Occipital lobe (tissue), 2 donors: Measurements from ENCODE around the gene DNMT3A. TPM values are rescaled to one million over a fixed set of nuclear protein-coding genes. Genes with fewer than 3 reads are reported as not detected.

Experiments
- DNase-seq: peaks from one replicate; lab custom pipeline; 2025; lab: John Stamatoyannopoulos, UW
- total RNA-seq: library from RNA; depleted of rRNA; stranded (reverse); fragments of >200 nt; gene quantifications from one replicate; pipeline ENCODE4 v1.2.3, GENCODE V29; 2014

Gene DNMT3A
- total RNA-seq, 1 donor from 2014 or later = 53.3 TPM

DNA sequence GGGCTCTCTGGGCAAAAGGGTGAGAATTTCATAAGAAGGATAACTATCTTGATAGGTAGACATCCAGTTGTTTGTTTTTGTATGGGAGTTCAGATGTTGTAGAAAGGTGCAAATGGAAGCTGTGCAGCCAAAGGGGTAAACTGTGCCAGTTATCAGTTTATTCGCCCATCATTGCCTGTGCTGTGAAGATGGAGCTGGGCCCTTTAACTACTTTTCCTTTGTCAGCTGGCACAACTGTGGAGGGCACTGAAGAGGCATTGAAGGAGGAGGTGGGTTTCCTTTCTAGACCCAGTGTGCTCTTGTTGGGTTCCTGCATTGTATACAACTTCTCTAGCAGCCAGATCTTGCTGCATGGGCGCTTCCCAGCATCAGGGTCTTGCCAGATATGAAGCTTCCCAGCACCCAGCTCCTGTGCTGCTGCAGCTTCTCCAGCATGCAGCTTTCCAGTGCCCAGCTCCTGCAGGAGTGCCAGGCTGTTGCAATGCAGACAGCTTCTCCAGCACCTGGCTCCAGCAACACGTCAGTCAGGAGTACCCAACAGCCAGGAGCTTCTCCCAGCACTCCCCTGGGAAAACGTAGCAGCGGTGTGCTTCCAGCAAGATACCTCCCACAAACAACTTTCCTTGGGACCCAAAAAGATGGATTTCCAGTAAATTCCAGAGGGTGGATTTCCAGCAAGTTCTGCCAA is 15.3 kb downstream of the DNMT3A start:
- no peak for DNase-seq

DNA sequence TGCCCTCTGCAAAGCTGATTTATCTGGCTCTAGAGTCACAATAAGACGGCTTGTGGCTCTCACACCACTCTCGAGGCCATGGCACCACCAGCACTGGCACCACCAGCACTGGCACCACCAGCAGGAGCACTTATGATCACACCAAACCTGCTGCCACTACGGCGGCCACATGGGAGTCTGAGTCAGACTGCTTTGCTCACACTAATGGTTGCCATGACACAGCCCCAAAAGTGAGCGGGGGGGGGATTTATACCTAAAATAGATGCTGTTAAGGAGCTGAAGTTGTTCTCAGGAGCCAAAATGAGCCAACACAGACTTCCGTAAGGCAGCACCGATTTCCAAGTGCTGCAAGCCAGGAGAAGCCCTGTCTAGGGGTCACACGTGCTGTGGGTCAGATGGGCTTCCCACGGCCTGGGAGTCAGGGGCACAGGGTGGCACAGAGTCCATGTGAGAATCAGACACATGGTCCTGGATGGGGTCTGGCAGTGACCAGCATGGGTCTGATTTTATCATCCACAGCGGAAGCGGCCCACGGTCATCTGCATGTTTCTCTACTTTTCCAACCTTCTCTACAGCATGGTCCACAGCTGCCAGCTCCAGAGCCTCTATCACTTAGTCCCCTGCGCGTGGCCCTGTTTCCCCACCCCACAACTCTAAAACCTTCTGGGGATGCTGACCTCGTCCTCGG is 16.7 kb downstream of the DNMT3A start:
- peak; percentile 86 for DNase-seq

GRCh38 chr2:25324251-25324650 is 17.5 kb downstream of the DNMT3A start:
- DNase-seq = no peak

- no peak for DNase-seq
Observed at GRCh38 chr2:25323610-25324189, 18.0 kb downstream of the DNMT3A start.

DNA sequence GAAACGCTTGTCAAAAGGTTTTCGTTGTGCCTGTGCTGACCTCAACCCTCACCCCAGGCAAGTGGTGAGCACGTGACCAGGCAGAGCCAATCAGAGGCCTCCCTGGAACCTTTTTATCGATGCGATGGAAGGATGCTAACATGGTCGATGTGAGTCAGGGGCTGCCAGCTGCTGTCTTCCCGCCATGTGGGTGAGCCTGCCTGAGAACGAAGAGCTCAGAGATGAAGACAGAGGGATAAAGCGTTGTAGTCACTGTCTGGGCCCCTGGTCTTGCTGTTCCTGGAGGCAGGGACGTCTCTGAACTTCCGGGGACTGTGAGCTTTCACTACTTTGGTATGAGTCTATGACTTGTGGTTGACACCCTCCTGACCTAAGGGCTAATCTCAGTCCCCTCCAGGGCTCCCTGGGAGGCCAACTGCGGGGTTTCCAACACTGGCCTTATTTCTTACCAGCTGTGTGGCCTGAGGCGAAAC is 18.6 kb downstream of the DNMT3A start:
- DNase-seq = no peak

DNA sequence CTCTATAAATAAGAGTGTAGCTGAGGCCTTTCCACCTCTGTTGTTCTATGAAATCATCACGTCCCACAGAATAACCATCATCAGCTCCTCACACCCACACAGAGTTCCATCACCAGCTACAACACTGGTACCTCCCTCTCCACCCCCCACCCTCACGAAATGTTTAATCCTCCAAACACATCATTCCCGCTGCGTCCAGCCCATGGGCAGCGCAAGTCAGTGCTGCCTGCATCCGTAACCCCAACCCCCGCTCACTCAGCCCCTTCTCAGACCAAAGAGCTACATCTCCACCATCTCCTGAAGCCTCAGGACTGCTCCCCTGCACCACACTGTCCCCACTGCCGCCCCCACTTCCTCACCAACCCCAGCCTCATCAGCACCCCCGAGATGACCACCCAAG is 19.4 kb downstream of the DNMT3A start:
- DNase-seq = no peak

GRCh38 chr2:25320077-25320476 is 21.6 kb downstream of the DNMT3A start:
- DNase-seq = no peak

GRCh38 chr2:25316101-25316500 is 25.6 kb downstream of the DNMT3A start:
- DNase-seq = no peak

DNA sequence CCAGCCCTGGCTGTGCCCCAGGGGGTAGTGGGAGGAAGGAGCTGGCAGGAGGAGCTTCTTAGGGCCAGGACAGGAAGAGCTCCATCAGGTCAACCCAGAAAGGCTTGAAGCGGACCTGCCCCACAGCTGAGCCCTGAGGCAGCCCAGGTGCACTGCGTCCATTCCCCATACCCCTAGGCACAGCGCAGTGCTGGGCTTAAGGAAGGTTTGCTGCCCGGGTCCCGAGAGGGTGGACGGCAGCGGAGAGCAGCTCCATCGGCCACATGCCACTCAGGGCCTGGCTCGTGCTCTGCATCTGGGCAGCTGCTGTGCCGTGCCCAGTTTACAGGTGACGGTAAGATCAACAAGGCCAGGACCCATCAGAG is 26.4 kb downstream of the DNMT3A start:
- DNase-seq = no peak

DNA sequence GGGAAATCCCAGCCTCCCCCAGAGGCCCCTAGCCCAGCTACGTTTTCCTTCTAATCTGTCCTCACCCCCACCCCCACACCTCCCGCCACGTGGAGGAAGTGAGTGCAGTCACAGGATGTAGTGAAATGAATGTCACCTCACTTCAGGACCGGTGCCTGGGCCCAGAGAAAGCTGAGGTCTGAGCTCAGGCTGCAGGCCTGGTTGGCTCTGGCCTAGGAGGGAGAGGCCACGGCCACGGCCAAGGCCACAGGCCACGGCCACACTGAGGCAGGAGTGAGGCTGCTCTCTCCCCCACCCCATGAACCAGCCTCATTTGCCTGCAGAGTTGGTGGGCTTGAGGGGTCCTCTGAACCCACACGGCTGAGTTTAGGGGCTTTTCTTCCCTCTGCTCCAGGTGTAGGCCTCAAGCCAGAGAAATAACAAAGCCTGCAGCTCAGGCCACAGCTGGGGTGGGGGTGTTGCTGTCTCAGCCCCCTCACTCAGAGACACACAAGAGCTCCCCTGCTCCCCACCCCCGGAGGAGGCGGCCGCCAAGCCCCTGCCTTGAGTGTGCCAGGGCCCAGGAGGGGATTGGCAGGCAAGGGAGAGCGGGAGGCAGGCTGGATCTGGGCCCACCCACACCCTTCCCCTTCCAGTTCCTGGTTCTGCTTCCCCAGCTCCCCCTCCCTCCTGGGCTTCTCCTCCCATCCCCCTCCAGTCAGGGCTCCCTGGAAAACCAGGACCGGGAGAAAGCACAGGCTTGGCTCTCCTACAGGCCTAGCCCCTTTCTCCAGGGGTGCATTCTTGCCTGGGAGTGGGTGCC is 27.0 kb downstream of the DNMT3A start:
- no peak for DNase-seq

DNA sequence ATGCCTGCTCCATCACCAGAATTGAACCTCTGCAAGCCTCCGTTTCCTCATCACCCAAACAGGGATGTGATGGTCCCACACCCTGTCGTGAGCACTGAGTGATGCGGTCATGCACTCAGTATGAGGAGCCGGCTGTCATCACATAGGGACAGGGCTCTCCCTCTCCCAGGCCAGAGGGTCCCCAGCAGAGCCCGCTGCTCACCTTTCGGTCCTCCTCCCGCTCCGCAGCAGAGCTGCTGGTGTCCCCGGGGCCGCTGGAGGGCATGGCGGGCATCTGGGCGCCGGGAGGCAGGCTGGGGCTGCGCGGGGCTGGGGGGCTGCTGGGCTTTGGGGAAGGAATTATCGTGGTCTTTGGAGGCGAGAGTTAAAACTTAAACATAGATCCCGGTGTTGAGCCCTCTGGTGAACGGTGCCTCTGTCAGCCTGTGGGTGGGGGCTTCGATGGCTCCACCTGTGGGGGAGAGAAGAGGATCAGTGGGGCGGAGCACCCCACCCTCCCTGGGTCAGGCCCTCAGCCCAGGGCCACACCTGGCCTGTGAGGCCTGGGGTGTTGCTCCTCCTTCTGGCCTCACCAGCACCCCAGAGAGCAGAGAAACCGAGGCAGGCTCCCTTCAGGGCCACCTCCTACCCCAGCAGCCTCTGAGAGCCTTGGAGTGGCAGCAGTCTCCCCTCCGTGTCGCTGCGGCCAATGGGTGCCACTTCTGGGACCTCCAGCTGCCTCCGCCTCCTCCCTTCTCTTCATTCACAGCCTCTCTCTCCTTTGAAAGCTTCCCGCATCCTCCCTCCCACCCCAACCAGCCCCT is 27.8 kb downstream of the DNMT3A start:
- DNase-seq = no peak

DNA sequence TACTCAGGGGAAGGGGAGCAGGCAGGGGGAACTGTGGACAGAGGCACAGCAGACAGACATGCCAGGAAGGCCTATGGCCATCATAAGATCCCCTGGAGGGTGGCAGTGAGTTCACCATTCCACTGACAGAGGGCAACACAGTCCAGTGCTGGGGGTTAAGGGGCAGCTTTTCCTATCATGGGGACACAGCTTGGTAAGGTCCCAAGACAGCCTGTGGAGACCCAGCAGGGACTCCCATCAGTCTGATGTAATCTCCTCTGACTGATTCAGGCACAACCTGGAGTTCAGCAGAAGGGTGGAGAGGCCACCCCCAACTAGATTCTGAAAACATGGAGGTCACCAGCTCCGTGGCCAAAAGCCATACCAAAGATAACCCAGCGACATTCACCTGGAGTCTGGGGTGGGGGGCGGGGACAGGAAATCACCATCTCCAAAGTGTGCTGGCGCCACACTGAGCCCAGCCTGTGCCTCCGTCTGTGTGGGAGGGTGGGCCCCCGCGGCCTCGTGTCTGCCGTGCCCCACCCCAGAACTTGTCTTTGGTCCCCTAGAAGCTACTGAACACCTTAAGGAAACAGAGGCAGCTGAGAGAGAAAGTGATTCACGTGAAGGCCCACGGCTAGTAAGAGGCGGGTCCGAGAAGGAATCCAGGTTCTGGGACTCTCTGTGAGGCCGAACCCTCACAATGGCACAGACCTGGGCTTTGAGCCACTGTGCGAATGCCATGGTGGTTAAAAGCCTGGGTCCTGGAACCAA is 28.6 kb downstream of the DNMT3A start:
- DNase-seq = no peak

- DNase-seq = no peak
Observed at GRCh38 chr2:25311865-25312575, 29.7 kb downstream of the DNMT3A start.

DNA sequence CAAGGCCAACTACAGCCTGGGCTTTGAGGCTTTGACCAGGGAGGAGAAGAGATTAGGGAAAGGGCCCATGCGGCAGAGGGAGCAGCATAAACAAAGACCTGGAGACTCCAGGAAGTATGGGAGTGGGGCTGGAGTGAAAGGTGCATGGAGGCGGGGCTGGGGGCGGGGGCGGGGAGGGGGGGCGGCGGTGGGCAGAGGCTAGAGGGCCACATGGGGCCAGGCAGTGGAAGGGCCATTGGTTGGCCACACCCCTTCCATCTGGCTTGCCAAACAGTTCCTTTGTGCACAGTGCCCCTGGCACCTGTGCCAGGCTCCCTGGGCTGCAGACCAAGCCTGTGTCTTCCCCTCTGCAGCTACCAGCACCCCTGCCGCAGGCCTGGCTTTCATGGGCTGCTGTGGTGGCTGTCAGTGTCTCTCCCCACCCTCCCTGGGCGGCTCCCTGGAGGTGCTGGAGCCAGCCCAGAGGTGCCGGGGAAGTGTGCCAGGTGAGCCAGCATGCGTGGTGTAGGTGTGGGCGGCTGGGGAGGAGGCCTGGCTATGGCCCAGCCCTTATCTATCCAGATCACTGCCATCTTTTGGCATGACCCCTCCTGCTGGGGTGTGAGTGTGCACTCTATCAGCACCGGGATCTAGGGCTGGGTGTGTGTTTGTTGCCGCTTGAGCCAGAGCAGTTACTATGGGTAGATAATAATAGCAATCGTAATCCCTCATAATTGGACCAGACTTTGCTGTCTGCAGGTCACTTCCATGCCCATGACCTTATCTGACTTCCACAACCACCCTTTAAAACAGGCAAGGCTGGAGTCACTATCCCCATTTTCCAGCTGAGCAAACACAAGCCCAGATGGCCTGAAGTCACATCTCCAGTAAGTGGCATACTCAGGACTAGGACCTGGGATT is 30.5 kb downstream of the DNMT3A start:
- no peak for DNase-seq

DNA sequence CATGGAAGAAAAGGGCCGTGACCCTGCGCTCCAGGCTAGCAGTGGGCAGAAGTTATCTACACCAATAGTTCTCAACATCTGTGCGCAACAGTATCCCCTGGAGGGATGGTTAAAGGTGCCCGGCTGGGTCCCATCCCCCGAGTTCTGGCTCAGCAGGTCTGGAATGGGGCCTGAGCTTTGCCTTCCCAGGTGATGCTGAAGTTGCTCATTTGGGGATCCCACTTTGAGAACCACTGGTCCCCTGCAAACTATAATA is 31.1 kb downstream of the DNMT3A start:
- no peak for DNase-seq

GRCh38 chr2:25309402-25309801 is 32.3 kb downstream of the DNMT3A start:
- DNase-seq = peak; percentile 43

GRCh38 chr2:25308599-25308998 is 33.1 kb downstream of the DNMT3A start:
- no peak for DNase-seq

GRCh38 chr2:25307949-25308557 is 33.7 kb downstream of the DNMT3A start:
- no peak for DNase-seq
